CD14-positive monocyte (primary cell): ENCODE measurements around the gene CHRNA9. TPM values are rescaled to one million over a fixed set of nuclear protein-coding genes. Genes with fewer than 3 reads are reported as not detected.

Experiments
- DNase-seq, 3 donors: peaks; one replicate each; pipeline ENCODE4 v3.0.0-alpha.2; 2011 to 2022
- H2AFZ ChIP-seq: 2 replicates; pipeline ENCODE4 v1.6.0; 2012; ENCODE audit warnings: mild to moderate bottlenecking, low read depth, low read length, inconsistent platforms; ENCODE audit not compliant: insufficient read depth, poor library complexity, severe bottlenecking
- H3K27ac ChIP-seq, 2 donors: 1 replicate in 1 of 2; 2 replicates in 1 of 2; pipeline ENCODE4 v1.5.1; 2012 to 2013; ENCODE audit warnings: low read length in 2 of 2, control low read depth in 1 of 2, inconsistent platforms in 1 of 2, low read depth in 1 of 2, mild to moderate bottlenecking in 1 of 2
- H3K27me3 ChIP-seq, 2 donors: one replicate each; pipeline versions ENCODE4 v1.6.0 to v1.6.1; 2011 to 2013; ENCODE audit warnings: low read length in 2 of 2; ENCODE audit not compliant: control insufficient read depth in 2 of 2, insufficient read depth in 2 of 2
- H3K36me3 ChIP-seq, 2 donors: replicated peaks in 1 of 2; 1 replicate in 1 of 2; 2 replicates in 1 of 2; pipeline versions ENCODE4 v1.5.1 to v1.6.1; 2012 to 2013; ENCODE audit warnings: low read length in 2 of 2, control low read depth in 1 of 2, inconsistent platforms in 1 of 2, mild to moderate bottlenecking in 1 of 2; ENCODE audit not compliant: insufficient read depth in 2 of 2, control insufficient read depth in 1 of 2
- H3K4me1 ChIP-seq, 2 donors: 1 replicate in 1 of 2; 2 replicates in 1 of 2; pipeline versions ENCODE4 v1.5.1 to v1.6.1; 2012 to 2013; ENCODE audit warnings: low read length in 2 of 2, control low read depth in 1 of 2, inconsistent platforms in 1 of 2, mild to moderate bottlenecking in 1 of 2, moderate library complexity in 1 of 2; ENCODE audit not compliant: insufficient read depth in 2 of 2, control insufficient read depth in 1 of 2
- H3K4me2 ChIP-seq: replicated peaks from 2 replicates; pipeline ENCODE3; 2012; ENCODE audit warnings: low read length, moderate library complexity, mild to moderate bottlenecking; ENCODE audit not compliant: poor library complexity, severe bottlenecking; ENCODE audit errors: extremely low read depth
- H3K4me3 ChIP-seq, 3 experiments: fragments of 200-600 bp in 1 of 3; sonication (generic) in 1 of 3; replicated peaks in 1 of 3; 1 replicate in 2 of 3; 2 replicates in 1 of 3; pipeline ENCODE4 v1.5.1; 2011 to 2013; ENCODE audit warnings: low read length in 3 of 3, mild to moderate bottlenecking in 3 of 3, control low read depth in 2 of 3, low read depth in 2 of 3, inconsistent platforms in 1 of 3, moderate library complexity in 1 of 3
- H3K79me2 ChIP-seq: 2 replicates; pipeline ENCODE4 v1.6.0; 2012; ENCODE audit warnings: mild to moderate bottlenecking, control low read depth, inconsistent platforms, low read length, moderate library complexity; ENCODE audit not compliant: insufficient read depth
- H3K9ac ChIP-seq: 2 replicates; pipeline ENCODE4 v1.6.0; 2017; ENCODE audit warnings: low read length, mild to moderate bottlenecking; ENCODE audit not compliant: insufficient read depth, poor library complexity, severe bottlenecking
- H3K9me3 ChIP-seq, 2 donors: replicated peaks in 1 of 2; 1 replicate in 1 of 2; 2 replicates in 1 of 2; pipeline versions ENCODE4 v1.5.1 to v1.6.1; 2012 to 2013; ENCODE audit warnings: low read length in 2 of 2, control low read depth in 1 of 2; ENCODE audit not compliant: control insufficient read depth in 1 of 2, insufficient read depth in 1 of 2
- H4K20me1 ChIP-seq: 2 replicates; pipeline ENCODE4 v1.6.0; 2012; ENCODE audit warnings: mild to moderate bottlenecking, low read length, control low read depth, moderate library complexity; ENCODE audit not compliant: insufficient read depth
- H3K27ac Mint-ChIP-seq, 7 donors: one replicate each; pipeline ENCODE4 v1.8.0; 2020; ENCODE audit warnings: mild to moderate bottlenecking in 7 of 7, mixed read lengths in 7 of 7, moderate library complexity in 6 of 7, inconsistent platforms in 2 of 7
- H3K27me3 Mint-ChIP-seq, 3 donors: one replicate each; pipeline ENCODE4 v1.8.0; 2021 to 2022; ENCODE audit warnings: low read depth in 3 of 3, mild to moderate bottlenecking in 3 of 3, mixed read lengths in 3 of 3, moderate library complexity in 3 of 3, inconsistent platforms in 1 of 3
- H3K36me3 Mint-ChIP-seq, 2 donors: one replicate each; pipeline ENCODE4 v1.8.0; 2020; ENCODE audit warnings: mixed read lengths in 2 of 2, inconsistent platforms in 1 of 2, mild to moderate bottlenecking in 1 of 2
- H3K4me1 Mint-ChIP-seq: one replicate; pipeline ENCODE4 v1.8.0; 2020; ENCODE audit warnings: mild to moderate bottlenecking, mixed read lengths
- H3K4me3 Mint-ChIP-seq, 2 donors: one replicate each; pipeline ENCODE4 v1.8.0; 2020; ENCODE audit warnings: mild to moderate bottlenecking in 2 of 2, mixed read lengths in 2 of 2, moderate library complexity in 1 of 2
- H3K9me3 Mint-ChIP-seq, 7 donors: one replicate each; pipeline ENCODE4 v1.8.0; 2020 to 2022; ENCODE audit warnings: mixed read lengths in 7 of 7, mild to moderate bottlenecking in 6 of 7, moderate library complexity in 6 of 7, inconsistent platforms in 2 of 7
- WGBS: methylation state at CpG from one replicate; pipeline ENCODE4 v1.1.5; 2013; ENCODE audit warnings: missing lambda C conversion rate; ENCODE audit not compliant: insufficient coverage; 5-methylcytosine and 5-hydroxymethylcytosine counted together
- intact Hi-C, 2 donors: fragments of 100-400 bp; cut with micrococcal nuclease; formaldehyde crosslinking; loops; one replicate each; pipeline versions ENCODE4 v1.15.0 to v1.15.1; 2023
- polyA plus RNA-seq, 3 donors: library from polyadenylated mRNA; depleted of rRNA in 1 of 3; unstranded in 2 of 3; stranded (reverse) in 1 of 3; fragments of 300-500 nt in 2 of 3; fragments of >200 nt in 1 of 3; fragmentation: Illumina TruSeq in 2 of 3; gene quantifications; 1 replicate in 2 of 3; 2 replicates in 1 of 3; pipeline ENCODE4 v1.2.3, GENCODE V29; 2012 to 2021
- TF ChIP-seq, protein P1 (sequence below): fragments of 200-600 bp; IDR thresholded peaks from one replicate; pipeline ENCODE4 v1.8.0; 2022; ENCODE audit warnings: antibody characterized with exemption, mild to moderate bottlenecking

CHRNA9 gene
- polyA plus RNA-seq, 3 donors, result not detected

DNA sequence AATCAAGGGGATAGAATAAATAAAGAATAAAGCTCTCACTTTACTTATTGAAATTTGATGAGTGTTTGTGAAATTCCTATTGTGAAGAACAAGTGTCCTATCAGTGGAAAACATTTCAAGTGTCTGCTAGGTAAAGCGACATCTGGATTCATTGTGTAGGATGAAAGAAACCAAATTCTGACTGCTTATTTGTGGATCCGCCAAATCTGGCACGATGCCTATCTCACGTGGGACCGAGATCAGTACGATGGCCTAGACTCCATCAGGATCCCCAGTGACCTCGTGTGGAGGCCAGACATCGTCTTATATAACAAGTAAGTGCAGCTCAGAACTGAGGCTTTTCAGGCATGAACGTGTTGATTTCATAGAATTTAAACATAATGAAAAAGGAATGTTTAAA, 1.9 kb downstream of the CHRNA9 start:
- Histone ChIP-seq H3K4me1 (no peaks in the 10 kb centered on the region), H3K36me3 (no peaks in the 10 kb centered on the region), H3K27me3 (no peaks in the 10 kb centered on the region), H3K4me2 (no peak overlapping the region), H3K27ac (no peak overlapping the region), H3K79me2 (no peaks in the 10 kb centered on the region), H3K9ac (no peak overlapping the region), H4K20me1 (no peaks in the 10 kb centered on the region), H2AFZ (no peak overlapping the region), H3K9me3 (no peaks in the 10 kb centered on the region), H3K4me3 (no peak overlapping the region)
- intact Hi-C loops, result no loop called here
- Mint-ChIP-seq H3K4me3 (no peak overlapping the region), H3K27me3 (peaks cover 0 to 2% (median 0%) of the 10 kb centered on the region in 3 donors), H3K9me3 (no peaks in the 10 kb centered on the region), H3K36me3 (no peaks in the 10 kb centered on the region), H3K27ac (no peak overlapping the region), H3K4me1 (peaks cover 3% of the 10 kb centered on the region)
- 92% methylated on average over 7 of the region's 9 CpGs for WGBS
- no peak for DNase-seq
- TF ChIP-seq, protein P1, sequence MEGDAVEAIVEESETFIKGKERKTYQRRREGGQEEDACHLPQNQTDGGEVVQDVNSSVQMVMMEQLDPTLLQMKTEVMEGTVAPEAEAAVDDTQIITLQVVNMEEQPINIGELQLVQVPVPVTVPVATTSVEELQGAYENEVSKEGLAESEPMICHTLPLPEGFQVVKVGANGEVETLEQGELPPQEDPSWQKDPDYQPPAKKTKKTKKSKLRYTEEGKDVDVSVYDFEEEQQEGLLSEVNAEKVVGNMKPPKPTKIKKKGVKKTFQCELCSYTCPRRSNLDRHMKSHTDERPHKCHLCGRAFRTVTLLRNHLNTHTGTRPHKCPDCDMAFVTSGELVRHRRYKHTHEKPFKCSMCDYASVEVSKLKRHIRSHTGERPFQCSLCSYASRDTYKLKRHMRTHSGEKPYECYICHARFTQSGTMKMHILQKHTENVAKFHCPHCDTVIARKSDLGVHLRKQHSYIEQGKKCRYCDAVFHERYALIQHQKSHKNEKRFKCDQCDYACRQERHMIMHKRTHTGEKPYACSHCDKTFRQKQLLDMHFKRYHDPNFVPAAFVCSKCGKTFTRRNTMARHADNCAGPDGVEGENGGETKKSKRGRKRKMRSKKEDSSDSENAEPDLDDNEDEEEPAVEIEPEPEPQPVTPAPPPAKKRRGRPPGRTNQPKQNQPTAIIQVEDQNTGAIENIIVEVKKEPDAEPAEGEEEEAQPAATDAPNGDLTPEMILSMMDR, result no peak

DNA sequence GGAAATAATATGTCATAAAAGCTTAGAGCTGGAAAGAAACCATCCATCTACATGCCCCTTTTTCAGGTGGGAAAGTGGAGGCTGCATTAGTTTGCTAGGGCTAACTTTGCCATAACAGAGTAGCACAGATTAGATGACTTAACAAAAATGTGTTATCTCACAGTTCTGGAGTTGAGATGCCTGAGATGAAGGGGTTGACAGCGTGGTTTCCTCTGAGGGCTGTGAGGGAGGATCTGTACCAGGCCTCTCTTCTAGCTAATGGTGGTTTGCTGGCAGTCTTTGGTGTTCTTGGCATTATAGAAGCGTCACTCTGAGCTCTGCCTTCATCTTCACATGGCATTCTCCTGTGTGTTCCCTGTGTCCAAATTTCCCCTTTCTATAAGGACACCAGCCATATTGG, 2.4 kb downstream of the CHRNA9 start:
- peaks cover 0 to 2% (median under 1%) of the 10 kb centered on the region in 7 donors for H3K9me3 Mint-ChIP-seq
- no peaks in the 10 kb centered on the region for H3K9me3 ChIP-seq
- no peak overlapping the region for H3K27ac ChIP-seq
- no peaks in the 10 kb centered on the region for H3K27me3 ChIP-seq
- H4K20me1 ChIP-seq, result no peaks in the 10 kb centered on the region
- DNase-seq, result no peak
- no peak overlapping the region for H3K4me3 ChIP-seq
- H3K36me3 ChIP-seq, result no peaks in the 10 kb centered on the region
- 80% methylated on average over 1 of the region's 2 CpGs for WGBS
- H3K36me3 Mint-ChIP-seq, result no peaks in the 10 kb centered on the region
- intact Hi-C loops, result no loop called here
- H3K4me3 Mint-ChIP-seq, result no peak overlapping the region
- TF ChIP-seq, protein P1, result no peak
- no peak overlapping the region for H2AFZ ChIP-seq
- H3K4me1 ChIP-seq, result no peaks in the 10 kb centered on the region
- no peak overlapping the region for H3K27ac Mint-ChIP-seq
- H3K4me2 ChIP-seq, result no peak overlapping the region
- H3K79me2 ChIP-seq, result no peaks in the 10 kb centered on the region
- peaks cover 3% of the 10 kb centered on the region for H3K4me1 Mint-ChIP-seq
- no peak overlapping the region for H3K9ac ChIP-seq
- peaks cover 0 to 2% (median 0%) of the 10 kb centered on the region in 3 donors for H3K27me3 Mint-ChIP-seq
